ENCODE measurements around the gene ANKK1. TPM values are rescaled to one million over a fixed set of nuclear protein-coding genes. Genes with fewer than 3 reads are reported as not detected.

Gene ANKK1
- total and polyA plus RNA-seq, 2 of the 8 experiments (the other 6 are each of a cell fraction or from before 2014, with no cell fraction given) = 0.11 TPM; not detected in 1

DNA sequence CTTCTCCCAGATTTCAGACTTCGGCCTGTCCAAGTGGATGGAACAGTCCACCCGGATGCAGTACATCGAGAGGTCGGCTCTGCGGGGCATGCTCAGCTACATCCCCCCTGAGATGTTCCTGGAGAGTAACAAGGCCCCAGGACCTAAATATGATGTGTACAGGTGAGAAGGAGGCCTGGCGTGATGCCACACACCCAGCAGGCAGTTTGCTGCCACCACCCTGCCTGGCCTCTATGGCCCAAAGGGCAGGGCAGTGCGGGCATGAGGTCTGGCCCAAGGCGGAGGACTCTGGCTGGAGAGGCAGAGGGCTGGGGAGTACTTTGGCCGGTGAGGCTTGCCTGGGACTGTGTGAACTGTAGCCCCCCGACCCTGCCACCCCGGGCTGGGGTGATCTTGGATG lies 7.3 kb downstream of the ANKK1 start:
- Histone ChIP-seq H4K8ac (ENCODE audit: extremely low read depth, insufficient read depth, low read length) (no peak overlapping the region), H2BK12ac (ENCODE audit: low read depth, low read length) (no peak overlapping the region), H4K91ac (replicated peaks; ENCODE audit: insufficient read length, low read length) (no peak overlapping the region), H3K23me2 (ENCODE audit: low read depth, low read length) (no peaks in the 10 kb centered on the region), H3K14ac (ENCODE audit: insufficient read length) (no peak overlapping the region), H4K20me1 (replicated peaks in 1 of 2; ENCODE audit: control insufficient read depth in 1 of 2, insufficient read depth in 2 of 2, low read length in 2 of 2) (no peaks in the 10 kb centered on the region), H2AFZ (ENCODE audit: low read length) (no peak overlapping the region), H3K4ac (replicated peaks; ENCODE audit: insufficient read length, low read depth, low read length) (no peak overlapping the region), H3K36me3 (ENCODE audit: control insufficient read depth in 2 of 4, insufficient read depth in 4 of 4, low read length in 3 of 4) (no peaks in the 10 kb centered on the region), H3K9me3 (ENCODE audit: insufficient read depth in 2 of 2, low read depth in 1 of 2, low read length in 1 of 2) (no peaks in the 10 kb centered on the region), H2BK15ac (ENCODE audit: low read length) (no peak overlapping the region), H3K9ac (replicated peaks in 1 of 4; ENCODE audit: extremely low read depth in 1 of 4, low read depth in 3 of 4, low read length in 3 of 4) (no peak overlapping the region), H3K27ac (ENCODE audit: low read depth, low read length) (no peak overlapping the region), H3K4me3 (ENCODE audit: extremely low read depth in 1 of 4, insufficient read depth in 2 of 4, low read depth in 3 of 4, low read length in 4 of 4) (no peak overlapping the region), H3K27me3 (replicated peaks in 1 of 4; ENCODE audit: control insufficient read depth in 3 of 4, extremely low read depth in 1 of 4, insufficient read depth in 3 of 4, low read length in 3 of 4) (no peaks in the 10 kb centered on the region), H4K5ac (ENCODE audit: insufficient read length, low read depth, low read length) (no peak overlapping the region), H3K79me2 (ENCODE audit: control insufficient read depth in 1 of 2, insufficient read depth in 2 of 2, low read length in 2 of 2) (no peaks in the 10 kb centered on the region), H3K4me2 (ENCODE audit: insufficient read depth in 1 of 2, low read depth in 2 of 2, low read length in 2 of 2) (no peak overlapping the region), H2AK5ac (ENCODE audit: low read depth, low read length) (no peak overlapping the region), H3K18ac (ENCODE audit: extremely low read depth, low read length) (no peak overlapping the region), H2BK20ac (ENCODE audit: low read length) (no peak overlapping the region), H2BK5ac (ENCODE audit: low read depth, low read length) (no peak overlapping the region), H3K56ac (replicated peaks; ENCODE audit: insufficient read length, low read depth, low read length) (no peak overlapping the region), H3K79me1 (ENCODE audit: low read depth, low read length) (no peaks in the 10 kb centered on the region), H3K23ac (ENCODE audit: insufficient read length) (no peak overlapping the region), H3K4me1 (replicated peaks in 1 of 4; ENCODE audit: control insufficient read depth in 3 of 4, insufficient read depth in 4 of 4, low read length in 3 of 4) (no peaks in the 10 kb centered on the region), H2BK120ac (replicated peaks; ENCODE audit: low read depth, low read length) (no peak overlapping the region)
- FAIRE-seq = no peak
- ChIA-PET POLR2A (ENCODE audit: partially characterized antibody) (no interaction called here), CTCF (ENCODE audit: partially characterized antibody) (interaction anchor here (1.0 kb wide), 1 partner anchor 9 kb away, joined by 3 read pairs; no protein-coding TSS in a partner anchor)
- no peak for DNase-seq (ENCODE audit: low read depth in 1 of 2, low spot score in 2 of 2)
- 91% methylated on average over 11 of the region's 11 CpGs; no CpG with 5 or more reads in 1 of the 2 experiments for WGBS, 2 experiments (ENCODE audit: extremely low coverage in 1 of 2, insufficient coverage in 1 of 2, insufficient read length in 1 of 2, insufficient replicate concordance in 2 of 2, low coverage in 1 of 2, low lambda C conversion rate in 2 of 2, missing lambda C conversion rate in 1 of 2)
- TF ChIP-seq ZNF274 (IDR thresholded peaks at IDR 0.05; ENCODE audit: borderline replicate concordance, extremely low read depth, low read length) = no peak
